ENCODE results near the gene PTPRB. TPM values are rescaled to one million over a fixed set of nuclear protein-coding genes. Genes with fewer than 3 reads are reported as not detected.
A peak's percentile ranks its signal among the peaks of the same experiment; 100 is the strongest.

PTPRB gene
- polyA plus RNA-seq, 2 of the 4 experiments (the other 2 are of a cell fraction) = 0.34 to 0.57 TPM

- TF ChIP-seq BCL3 (IDR thresholded peaks at IDR 0.05) = no peak
- TF ChIP-seq CBX8 (IDR thresholded peaks at IDR 0.05) = no peak
- no peak for TF ChIP-seq SMC3 (IDR thresholded peaks at IDR 0.05)
- no peak for TF ChIP-seq RAD21 (conservative IDR thresholded peaks at IDR 0.05 in 1 of 2, IDR thresholded peaks at IDR 0.05 in 1 of 2)
- TF ChIP-seq JUNB (IDR thresholded peaks at IDR 0.05) = no peak
Observed at GRCh38 chr12:70648831-70649230, 11.6 kb upstream of the PTPRB start (continued).

GRCh38 chr12:70648191-70648590 is 11.0 kb upstream of the PTPRB start:
- H3K27ac ChIP-seq = peak overlapping the region in 1 of 2 experiments; percentile 30; a peak in 1 of 6 replicates
- CTCF ChIA-PET = interaction anchor here (0.5 to 0.7 kb wide), 2 partner anchors 70 to 747 kb away, joined by 3 to 4 read pairs; no protein-coding TSS in a partner anchor
- WGBS (ENCODE audit: missing lambda C conversion rate) = 82% methylated on average over 2 of the region's 2 CpGs
- no peak for TF ChIP-seq HOXB13 (CRISPR knock-in tag; IDR thresholded peaks at IDR 0.05; ENCODE audit: low read depth)
- TF ChIP-seq EHF (CRISPR knock-in tag; IDR thresholded peaks at IDR 0.05) = no peak
- TF ChIP-seq USF2 (IDR thresholded peaks at IDR 0.05) = no peak
- no peak for TF ChIP-seq RNF2 (IDR thresholded peaks at IDR 0.05; ENCODE audit: borderline replicate concordance, low read depth)
- no peak for TF ChIP-seq HOXA7 (CRISPR knock-in tag; IDR thresholded peaks at IDR 0.05)
- TF ChIP-seq PHF8 (IDR thresholded peaks at IDR 0.05; ENCODE audit: borderline replicate concordance, low read depth) = no peak
- no peak for TF ChIP-seq SMC3 (IDR thresholded peaks at IDR 0.05)
- H3K4me1 ChIP-seq = peaks cover 29% of the 10 kb centered on the region
- H3K9me3 ChIP-seq = no peaks in the 10 kb centered on the region
- ATAC-seq = no peak
- H3K4me2 ChIP-seq = no peak overlapping the region
- FAIRE-seq = no peak
- H3K4me3 ChIP-seq = no peak overlapping the region
- no peak for DNase-seq (ENCODE audit: low read depth in 1 of 2, low spot score in 1 of 2)
- POLR2A ChIA-PET = no interaction called here

GRCh38 chr12:70646850-70647249 is 9.6 kb upstream of the PTPRB start:
- 2% methylated on average over 1 of the region's 1 CpG for WGBS (ENCODE audit: missing lambda C conversion rate)
- peak overlapping the region; percentile 76 to 84; a peak in 5 of 6 replicates for H3K27ac ChIP-seq
- peak overlapping the region; percentile 77 for H3K4me2 ChIP-seq
- DNase-seq (ENCODE audit: low read depth in 1 of 2, low spot score in 1 of 2) = no peak
- no peak overlapping the region for H3K4me3 ChIP-seq
- ChIA-PET CTCF (no interaction called here), POLR2A (no interaction called here)
- no peak for ATAC-seq
- TF ChIP-seq RCOR1 (IDR thresholded peaks at IDR 0.05; ENCODE audit: low read depth, low read length) = no peak
- no peak for TF ChIP-seq MYC (IDR thresholded peaks at IDR 0.05; ENCODE audit: borderline replicate concordance, low read length)
- no peak for TF ChIP-seq TP53 (CRISPR knock-in tag; IDR thresholded peaks at IDR 0.05)
- TF ChIP-seq KDM5A (IDR thresholded peaks at IDR 0.05) = no peak
- TF ChIP-seq RAD21 (conservative IDR thresholded peaks at IDR 0.05 in 1 of 2, IDR thresholded peaks at IDR 0.05 in 1 of 2) = no peak
- H3K9me3 ChIP-seq = no peaks in the 10 kb centered on the region
- H3K4me1 ChIP-seq = peaks cover 29% of the 10 kb centered on the region
- no peak for FAIRE-seq

GRCh38 chr12:70645494-70646317 is 8.5 kb upstream of the PTPRB start:
- H3K4me2 ChIP-seq = peak overlapping the region; percentile 77
- no peak for FAIRE-seq
- peak; percentile 60 to 84 for DNase-seq (ENCODE audit: low read depth in 1 of 2, low spot score in 1 of 2)
- H3K9me3 ChIP-seq = no peaks in the 10 kb centered on the region
- CTCF ChIA-PET = no interaction called here
- POLR2A ChIA-PET = no interaction called here
- 4% methylated on average over 10 of the region's 10 CpGs for WGBS (ENCODE audit: missing lambda C conversion rate)
- peak; percentile 97 to 98 for ATAC-seq
- H3K27ac ChIP-seq = peak overlapping the region; percentile 76 to 84
- peaks cover 29% of the 10 kb centered on the region for H3K4me1 ChIP-seq
- peak overlapping the region; percentile 23 for H3K4me3 ChIP-seq
- TF ChIP-seq GATA3 (IDR thresholded peaks at IDR 0.05; ENCODE audit: borderline replicate concordance) (peak; percentile 69; the same call in 1 of the 2 replicates), HOXB13 (CRISPR knock-in tag; IDR thresholded peaks at IDR 0.05; ENCODE audit: low read depth) (0 out of 2 replicates have a peak, but pooled peaks have one; percentile 17), PBX3 (IDR thresholded peaks at IDR 0.05) (no peak), USF2 (IDR thresholded peaks at IDR 0.05) (0 out of 2 replicates have a peak, but pooled peaks have one; percentile 27), FOSL2 (IDR thresholded peaks at IDR 0.05) (peak; percentile 88), FOSL2 (CRISPR knock-in tag; IDR thresholded peaks at IDR 0.05) (peak; percentile 93), JUNB (IDR thresholded peaks at IDR 0.05) (peak; percentile 84), MAX (IDR thresholded peaks at IDR 0.05) (peak; percentile 71), POLR2A (IDR thresholded peaks at IDR 0.05; ENCODE audit: low read length) (no peak), CHD4 (IDR thresholded peaks at IDR 0.05; ENCODE audit: borderline replicate concordance) (no peak), RNF2 (IDR thresholded peaks at IDR 0.05; ENCODE audit: borderline replicate concordance, low read depth) (no peak), CBX2 (IDR thresholded peaks at IDR 0.05; ENCODE audit: borderline replicate concordance, low read depth) (no peak), EHF (CRISPR knock-in tag; IDR thresholded peaks at IDR 0.05) (0 out of 2 replicates have a peak, but pooled peaks have one; percentile 25), RFX5 (IDR thresholded peaks at IDR 0.05) (no peak), ELK1 (IDR thresholded peaks at IDR 0.05; ENCODE audit: low read depth, low read length) (no peak)
